HT-29 (cell line): ENCODE data around the gene SLC9A4. TPM values are rescaled to one million over a fixed set of nuclear protein-coding genes. Genes with fewer than 3 reads are reported as not detected.

Source experiments
- DNase-seq: peaks from one replicate; pipeline ENCODE4 v3.0.0-alpha.2; 2015; ENCODE audit warnings: low spot score
- total RNA-seq: library from RNA; depleted of rRNA; stranded (reverse); fragments of >200 nt; shearing (Covaris generic); gene quantifications from 2 replicates; pipeline ENCODE4 v1.2.3, GENCODE V29; 2014

The SLC9A4 gene
- total RNA-seq, 1 experiment from 2014 or later, result not detected

- DNase-seq, result no peak
These were observed 25.4 kb downstream of the SLC9A4 start for GRCh38 chr2:102498414-102498813.

- no peak for DNase-seq
These were observed 26.5 kb downstream of the SLC9A4 start for GRCh38 chr2:102499558-102499957.

DNA sequence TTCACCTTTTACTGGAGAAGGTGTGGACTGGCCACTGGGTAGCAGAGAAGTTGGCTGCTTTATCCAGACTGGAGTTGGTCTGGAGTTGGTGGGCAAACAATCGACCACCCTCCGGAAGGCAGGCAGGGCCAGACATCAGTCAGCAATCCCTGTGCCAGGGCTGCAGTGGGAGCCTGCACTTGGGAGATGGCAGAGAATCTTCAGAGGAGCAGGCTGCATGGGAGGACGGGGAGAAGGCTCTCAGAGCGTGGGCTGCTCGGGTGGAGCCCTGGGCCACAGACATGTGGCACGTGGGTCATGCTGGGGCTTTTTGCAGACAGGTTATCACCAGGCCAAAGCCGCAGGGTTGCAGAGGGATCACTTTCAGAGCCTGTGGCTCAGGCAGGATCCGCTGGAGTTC lies 29.6 kb downstream of the SLC9A4 start:
- DNase-seq, result no peak

DNA sequence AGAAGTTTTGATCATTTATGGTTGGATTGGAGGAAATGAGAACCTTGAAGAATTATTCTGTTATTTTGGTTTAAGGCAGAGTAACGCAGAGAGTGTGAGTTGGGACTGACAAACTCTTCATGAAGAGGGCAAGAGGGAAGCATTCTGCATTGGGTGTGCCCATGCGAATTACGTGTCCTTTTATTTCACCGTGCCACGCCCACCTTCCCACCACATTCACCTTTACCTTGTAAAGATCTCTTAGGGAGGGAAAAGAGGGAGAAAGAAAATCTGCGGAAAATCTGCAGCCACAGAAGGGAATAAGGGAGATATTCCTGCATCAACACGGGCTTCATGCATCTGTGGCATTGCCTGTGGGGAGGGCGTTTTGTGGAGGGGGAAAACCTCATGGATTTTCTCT lies 31.8 kb downstream of the SLC9A4 start:
- no peak for DNase-seq

DNA sequence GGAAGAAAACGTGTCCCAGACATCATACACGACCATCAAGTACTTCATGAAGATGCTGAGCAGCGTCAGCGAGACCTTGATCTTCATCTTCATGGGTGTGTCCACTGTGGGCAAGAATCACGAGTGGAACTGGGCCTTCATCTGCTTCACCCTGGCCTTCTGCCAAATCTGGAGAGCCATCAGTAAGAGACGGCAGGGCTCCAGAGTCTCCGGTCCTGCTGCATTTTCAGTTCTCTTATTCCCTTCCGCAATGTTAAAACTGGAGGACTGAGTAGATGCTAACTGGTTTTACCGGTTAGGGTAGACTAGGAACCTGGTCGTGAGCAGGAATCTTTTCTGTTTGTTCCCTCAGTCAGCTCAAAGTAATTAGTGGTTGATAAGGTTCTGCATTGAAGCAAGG lies 32.3 kb downstream of the SLC9A4 start:
- peak; percentile 87 for DNase-seq

GRCh38 chr2:102506743-102507142 lies 33.7 kb downstream of the SLC9A4 start:
- DNase-seq, result no peak

DNA sequence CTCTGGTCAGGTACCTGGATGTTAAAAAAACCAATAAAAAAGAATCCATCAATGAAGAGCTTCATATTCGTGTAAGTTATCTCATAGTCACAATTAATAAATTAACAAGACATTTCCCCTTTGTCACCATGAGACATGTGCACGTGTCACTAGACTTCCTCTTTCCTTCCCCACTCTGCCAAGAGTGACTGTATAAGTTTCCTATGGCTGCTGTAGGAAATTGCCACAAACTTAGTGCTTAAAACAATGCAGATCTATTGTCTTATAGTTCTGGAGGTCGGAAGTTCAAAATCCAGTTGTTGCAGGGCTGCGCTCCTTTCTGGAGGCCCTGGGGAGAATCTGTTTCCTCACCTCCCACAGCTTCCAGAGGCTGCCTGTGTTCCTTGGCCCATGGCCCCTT lies 35.8 kb downstream of the SLC9A4 start:
- DNase-seq, result no peak

DNA sequence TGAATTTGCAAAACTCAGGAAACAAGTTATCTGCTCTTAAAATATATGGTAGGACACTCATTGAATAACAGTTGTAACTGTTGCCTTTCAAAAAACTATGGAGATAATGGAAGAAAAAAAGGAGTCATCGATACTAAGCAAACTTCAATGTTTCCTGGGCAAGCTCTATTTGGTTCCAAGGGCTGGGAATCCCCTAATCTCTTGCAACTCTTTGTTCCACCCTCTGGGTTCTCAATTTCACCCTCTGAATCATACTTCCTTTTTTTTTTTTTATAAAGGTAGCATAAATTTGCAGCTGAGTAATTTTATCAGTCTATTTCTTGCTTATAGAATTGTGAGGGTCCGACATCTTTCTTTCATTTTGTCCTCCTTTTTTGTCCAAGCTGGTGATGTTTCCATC lies 36.7 kb downstream of the SLC9A4 start:
- DNase-seq, result no peak

DNA sequence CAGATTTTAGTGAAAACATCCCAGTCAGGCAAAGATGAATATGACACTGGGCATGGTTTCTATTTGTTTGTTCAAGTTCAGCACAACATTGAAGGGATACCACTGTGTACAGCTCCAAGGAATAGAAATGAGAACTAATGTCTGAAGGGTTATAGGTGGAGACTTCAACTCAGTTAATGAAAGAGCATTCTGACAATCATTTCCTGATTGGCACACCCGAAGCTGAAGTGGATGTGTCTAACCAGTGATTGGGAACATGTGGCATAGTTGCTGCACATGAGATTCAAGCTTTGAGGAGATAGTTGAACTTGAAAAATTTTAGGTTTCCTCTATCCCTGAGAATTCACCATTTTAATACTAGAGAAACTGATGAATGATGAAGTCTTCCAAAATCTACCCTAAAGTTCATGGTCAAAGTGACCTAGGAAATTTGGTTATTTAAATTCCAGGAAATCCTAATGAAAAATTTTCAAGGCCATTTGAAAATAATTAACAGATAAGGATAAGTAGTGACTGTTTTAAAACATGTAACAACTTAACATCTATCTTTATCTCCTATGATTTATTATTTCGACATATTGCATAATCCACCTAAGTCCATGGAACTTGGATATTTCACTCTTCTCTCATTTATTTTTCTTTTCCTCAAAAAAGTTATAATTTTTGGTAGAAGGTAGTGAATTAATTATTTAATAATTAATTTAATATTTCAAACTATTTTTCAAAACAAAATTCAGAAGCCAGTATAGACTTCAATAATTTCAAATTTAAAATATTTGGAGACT lies 38.0 kb downstream of the SLC9A4 start:
- DNase-seq, result no peak

DNA sequence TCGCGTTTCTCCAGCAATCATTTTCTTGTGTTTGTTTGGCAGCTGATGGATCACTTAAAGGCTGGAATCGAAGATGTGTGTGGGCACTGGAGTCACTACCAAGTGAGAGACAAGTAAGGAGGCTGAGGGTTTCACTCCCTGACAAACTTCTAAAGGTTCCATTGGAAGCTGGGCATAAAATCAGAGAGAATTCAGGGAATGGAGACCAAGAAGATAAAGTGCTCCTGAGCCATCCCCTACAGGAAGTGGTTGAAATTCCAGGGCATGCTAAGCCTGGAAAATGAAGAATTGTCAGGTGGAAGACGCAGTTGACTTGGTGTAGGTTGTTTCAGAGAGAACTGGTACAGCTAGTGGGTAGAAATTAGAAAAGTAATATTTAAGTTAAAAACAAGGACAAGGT lies 39.1 kb downstream of the SLC9A4 start:
- no peak for DNase-seq

GRCh38 chr2:102513355-102513939 lies 40.4 kb downstream of the SLC9A4 start:
- DNase-seq, result no peak

- peak; percentile 84 for DNase-seq
These were observed 41.2 kb downstream of the SLC9A4 start for GRCh38 chr2:102514061-102514785.

- no peak for DNase-seq
These were observed 42.8 kb downstream of the SLC9A4 start for GRCh38 chr2:102515851-102516250.

GRCh38 chr2:102518170-102518569 lies 45.1 kb downstream of the SLC9A4 start:
- no peak for DNase-seq

DNA sequence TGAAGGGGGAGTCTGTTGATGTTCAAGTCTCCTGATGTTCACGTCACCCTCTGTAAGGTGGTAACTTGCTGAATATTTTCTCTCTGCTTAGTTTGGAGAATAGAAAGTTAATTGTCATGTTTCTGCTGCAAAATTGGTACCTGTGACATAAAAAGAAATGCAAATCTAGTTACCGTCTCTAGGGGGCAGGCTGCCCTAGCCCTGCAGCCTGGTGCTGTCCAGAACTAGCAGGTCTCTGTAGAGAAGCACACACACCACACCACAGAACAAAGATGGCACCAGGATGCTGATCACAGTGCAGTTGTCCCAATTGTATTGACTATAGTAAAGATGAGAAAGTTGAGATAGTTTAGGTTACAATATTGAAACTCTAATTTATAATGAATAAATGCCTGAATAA lies 47.0 kb downstream of the SLC9A4 start:
- peak; percentile 44 for DNase-seq

DNA sequence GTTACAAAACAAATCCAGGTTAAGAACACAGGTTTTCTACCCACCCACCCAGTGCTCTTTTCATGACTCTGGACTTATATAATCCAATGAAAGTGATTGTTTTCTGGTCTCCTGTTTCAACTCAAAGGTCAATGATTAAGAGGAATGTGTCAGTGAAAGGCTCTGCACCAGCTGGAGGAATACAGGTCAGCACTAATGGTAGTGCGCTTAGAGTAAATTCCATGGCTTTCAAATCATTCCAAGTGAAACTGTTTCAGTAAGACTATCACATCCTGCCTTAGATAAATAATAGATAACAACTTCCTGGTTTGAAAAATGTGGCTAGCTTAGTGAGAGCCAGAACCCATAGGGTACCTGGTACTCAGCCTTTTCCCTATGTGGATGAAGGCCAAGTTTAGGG lies 47.8 kb downstream of the SLC9A4 start:
- peak; percentile 30 for DNase-seq

DNA sequence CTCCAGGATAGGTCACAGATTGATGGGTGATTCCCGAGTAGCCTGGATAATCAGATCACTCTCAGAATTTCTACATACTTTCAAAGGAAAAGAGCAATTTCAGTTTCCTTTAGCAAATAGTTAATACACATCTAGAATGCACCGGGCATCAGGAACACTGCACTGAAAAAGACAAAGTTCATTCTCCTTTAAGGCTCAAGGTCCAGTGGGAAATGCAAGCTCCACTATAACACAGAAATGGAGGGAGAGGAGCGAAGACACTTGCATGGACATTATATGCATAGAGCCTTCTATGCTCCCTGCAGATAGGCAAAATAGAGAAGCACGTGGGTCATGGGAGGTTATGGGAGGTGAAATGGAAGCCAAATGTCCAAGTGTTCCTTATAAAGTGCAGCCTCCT lies 49.1 kb downstream of the SLC9A4 start:
- no peak for DNase-seq

GRCh38 chr2:102522890-102523289 lies 49.9 kb downstream of the SLC9A4 start:
- DNase-seq, result no peak

DNA sequence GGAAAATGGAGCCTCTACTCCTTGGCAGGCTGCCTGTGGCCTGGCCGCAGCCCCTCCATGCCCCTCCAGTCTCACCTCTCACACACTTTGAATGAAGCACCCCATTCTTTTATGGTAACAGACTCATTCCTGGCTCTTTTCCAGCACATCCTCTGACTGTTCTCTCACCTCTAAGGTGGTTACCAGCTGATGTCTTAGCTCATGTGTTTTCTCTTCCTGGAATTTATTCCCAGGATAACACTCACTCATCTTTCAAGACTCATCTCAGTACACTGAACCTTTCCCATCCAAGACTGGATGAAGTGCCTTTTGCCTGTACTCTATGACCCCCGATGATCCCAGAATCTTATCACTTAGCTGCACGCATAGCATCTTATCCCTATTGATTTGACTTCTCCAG lies 50.6 kb downstream of the SLC9A4 start:
- no peak for DNase-seq

GRCh38 chr2:102527086-102527485 lies 54.1 kb downstream of the SLC9A4 start:
- no peak for DNase-seq

DNA sequence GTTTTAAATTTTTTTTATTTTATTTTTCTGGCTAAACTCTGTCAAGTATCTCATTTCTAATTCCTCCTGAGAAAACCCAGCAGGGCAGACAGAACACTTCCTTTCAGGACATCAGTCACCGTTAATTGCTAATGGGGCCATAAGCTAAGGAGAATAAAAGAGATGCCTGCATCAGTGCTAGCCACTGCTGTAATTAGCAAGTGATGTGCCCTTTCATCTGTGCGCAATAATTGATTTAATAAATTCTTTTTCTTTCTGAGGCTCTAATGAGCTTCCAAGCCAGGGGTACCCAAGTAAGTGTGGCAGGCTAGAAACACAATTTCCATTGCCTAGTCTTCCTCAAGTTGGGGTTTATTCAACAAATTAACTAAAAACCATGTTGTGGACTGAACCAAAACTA lies 65.5 kb downstream of the SLC9A4 start:
- DNase-seq, result no peak

DNA sequence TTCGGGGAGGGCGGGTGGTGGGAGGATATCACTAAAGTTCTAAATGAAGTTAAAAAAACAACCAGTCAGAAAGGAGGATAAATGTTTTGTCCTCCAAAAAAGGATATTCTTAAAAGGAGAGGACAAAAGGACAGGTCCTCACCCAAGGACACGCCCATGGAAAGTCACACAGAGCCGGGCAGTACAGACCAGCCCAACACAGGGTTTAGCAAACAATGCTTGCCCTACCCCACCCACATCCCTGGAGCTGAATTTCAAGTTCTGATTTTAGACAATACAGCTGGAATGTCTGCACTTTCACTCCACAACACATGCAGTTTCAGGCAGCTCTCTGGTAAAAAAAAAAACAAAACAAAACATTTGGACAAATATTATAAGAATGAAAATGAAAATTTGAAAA lies 67.9 kb downstream of the SLC9A4 start:
- no peak for DNase-seq

- DNase-seq, result no peak
These were observed 71.2 kb downstream of the SLC9A4 start for GRCh38 chr2:102544182-102544581.
